Parathyroid adenoma (tissue), 2 donors: ENCODE data around the gene SMOC2.
"Not testable (repeated sequence)": the region's sequence is repeated elsewhere in the genome, so short reads cannot be mapped to it uniquely, and the experiment has no call there.

Source experiments
- H2AFZ ChIP-seq: fragments of 300-600 bp; sonication (generic); one replicate; pipeline ENCODE4 v1.7.0; 2017; ENCODE audit warnings: antibody characterized with exemption, mild to moderate bottlenecking
- H3K27ac ChIP-seq: fragments of 300-600 bp; sonication (generic); one replicate; pipeline ENCODE4 v1.7.0; 2017
- H3K27me3 ChIP-seq: fragments of 300-600 bp; sonication (generic); one replicate; pipeline ENCODE4 v1.7.0; 2017; ENCODE audit warnings: low read length; ENCODE audit not compliant: control insufficient read depth, insufficient read depth
- H3K36me3 ChIP-seq: fragments of 300-600 bp; sonication (generic); one replicate; pipeline ENCODE4 v1.7.0; 2017; ENCODE audit warnings: low read length; ENCODE audit not compliant: control insufficient read depth, insufficient read depth
- H3K4me1 ChIP-seq: fragments of 300-600 bp; sonication (generic); one replicate; pipeline ENCODE4 v1.7.0; 2017; ENCODE audit warnings: control low read depth
- H3K4me2 ChIP-seq: fragments of 300-600 bp; sonication (generic); one replicate; pipeline ENCODE4 v1.7.0; 2017; ENCODE audit warnings: low read length
- H3K4me3 ChIP-seq: fragments of 300-600 bp; sonication (generic); one replicate; pipeline ENCODE4 v1.7.0; 2017; ENCODE audit warnings: low read depth, low read length
- H3K79me2 ChIP-seq: fragments of 300-600 bp; sonication (generic); one replicate; pipeline ENCODE4 v1.7.0; 2017; ENCODE audit warnings: control low read depth
- H3K9ac ChIP-seq: fragments of 300-600 bp; sonication (generic); one replicate; pipeline ENCODE4 v1.7.0; 2017; ENCODE audit warnings: mild to moderate bottlenecking
- H3K9me3 ChIP-seq: fragments of 300-600 bp; sonication (generic); one replicate; pipeline ENCODE4 v1.7.0; 2017; ENCODE audit warnings: low read length; ENCODE audit not compliant: control insufficient read depth
- CTCF ChIP-seq: fragments of 300-600 bp; sonication (generic); IDR thresholded peaks from one replicate; pipeline ENCODE4 v1.7.0; 2017; ENCODE audit warnings: antibody characterized with exemption, mild to moderate bottlenecking
- donor health status: primary hyperparathyroidism.

The SMOC2 gene

GRCh38 chr6:168536665-168537539, 95.9 kb downstream of the SMOC2 start:
- Histone ChIP-seq H2AFZ (no peak overlapping the region), H3K79me2 (no peaks in the 10 kb centered on the region), H3K9me3 (no peaks in the 10 kb centered on the region), H3K4me1 (no peaks in the 10 kb centered on the region), H3K27me3 (no peaks in the 10 kb centered on the region), H3K36me3 (no peaks in the 10 kb centered on the region), H3K4me2 (no peak overlapping the region), H3K4me3 (no peak overlapping the region), H3K27ac (no peak overlapping the region), H3K9ac (no peak overlapping the region)
- no peak for TF ChIP-seq CTCF

DNA sequence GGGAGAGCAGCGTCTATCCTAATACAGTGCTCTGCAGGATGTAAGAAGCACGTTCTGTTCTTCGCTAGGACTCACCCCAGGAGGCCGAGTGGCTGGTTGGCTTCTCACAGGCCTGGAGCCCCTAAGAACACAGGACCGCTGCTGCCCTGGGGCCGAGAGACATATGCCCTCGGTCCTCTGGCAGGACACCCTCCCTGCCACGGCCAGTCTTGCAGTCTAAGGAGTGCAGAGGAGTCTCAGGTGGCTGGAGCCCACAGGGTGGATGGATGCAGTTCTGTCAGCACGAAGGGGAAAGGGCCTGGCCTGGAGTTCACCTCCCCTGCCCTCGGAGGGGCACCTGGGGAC, 96.5 kb downstream of the SMOC2 start:
- no peaks in the 10 kb centered on the region for H3K27me3 ChIP-seq
- no peaks in the 10 kb centered on the region for H3K4me1 ChIP-seq
- no peak overlapping the region for H2AFZ ChIP-seq
- H3K79me2 ChIP-seq, result no peaks in the 10 kb centered on the region
- no peak overlapping the region for H3K4me3 ChIP-seq
- H3K9me3 ChIP-seq, result no peaks in the 10 kb centered on the region
- no peaks in the 10 kb centered on the region for H3K36me3 ChIP-seq
- H3K27ac ChIP-seq, result no peak overlapping the region
- TF ChIP-seq CTCF, result no peak
- no peak overlapping the region for H3K4me2 ChIP-seq
- no peak overlapping the region for H3K9ac ChIP-seq

DNA sequence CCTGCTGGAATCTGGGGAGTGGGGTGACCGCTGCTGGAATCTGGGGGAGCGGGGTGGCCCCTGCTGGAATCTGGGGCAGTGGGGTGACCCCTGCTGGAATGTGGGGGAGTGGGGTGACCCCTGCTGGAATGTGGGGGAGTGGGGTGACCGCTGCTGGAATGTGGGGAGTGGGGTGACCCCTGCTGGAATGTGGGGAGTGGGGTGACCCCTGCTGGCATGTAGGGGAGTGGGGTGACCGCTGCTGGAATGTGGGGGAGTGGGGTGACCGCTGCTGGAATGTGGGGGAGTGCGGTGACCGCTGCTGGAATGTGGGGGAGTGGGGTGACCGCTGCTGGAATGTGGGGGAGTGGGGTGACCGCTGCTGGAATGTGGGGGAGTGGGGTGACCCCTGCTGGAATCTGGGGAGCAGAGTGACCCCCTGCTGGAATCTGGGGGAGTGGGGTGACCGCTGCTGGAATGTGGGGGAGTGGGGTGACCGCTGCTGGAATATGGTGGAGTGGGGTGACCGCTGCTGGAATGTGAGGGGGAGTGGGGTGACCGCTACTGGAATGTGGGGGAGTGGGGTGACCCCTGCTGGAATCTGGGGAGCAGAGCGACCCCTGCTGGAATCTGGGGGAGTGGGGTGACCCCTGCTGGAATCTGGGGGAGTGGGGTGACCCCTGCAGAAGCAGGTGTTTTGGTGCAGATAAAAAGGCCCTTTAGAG, 97.4 kb downstream of the SMOC2 start:
- H3K4me2 ChIP-seq, H3K4me1 ChIP-seq, H3K36me3 ChIP-seq, H3K9me3 ChIP-seq, H3K79me2 ChIP-seq, H3K27ac ChIP-seq, H3K4me3 ChIP-seq, H3K9ac ChIP-seq, H2AFZ ChIP-seq, H3K27me3 ChIP-seq: not testable (repeated sequence)

DNA sequence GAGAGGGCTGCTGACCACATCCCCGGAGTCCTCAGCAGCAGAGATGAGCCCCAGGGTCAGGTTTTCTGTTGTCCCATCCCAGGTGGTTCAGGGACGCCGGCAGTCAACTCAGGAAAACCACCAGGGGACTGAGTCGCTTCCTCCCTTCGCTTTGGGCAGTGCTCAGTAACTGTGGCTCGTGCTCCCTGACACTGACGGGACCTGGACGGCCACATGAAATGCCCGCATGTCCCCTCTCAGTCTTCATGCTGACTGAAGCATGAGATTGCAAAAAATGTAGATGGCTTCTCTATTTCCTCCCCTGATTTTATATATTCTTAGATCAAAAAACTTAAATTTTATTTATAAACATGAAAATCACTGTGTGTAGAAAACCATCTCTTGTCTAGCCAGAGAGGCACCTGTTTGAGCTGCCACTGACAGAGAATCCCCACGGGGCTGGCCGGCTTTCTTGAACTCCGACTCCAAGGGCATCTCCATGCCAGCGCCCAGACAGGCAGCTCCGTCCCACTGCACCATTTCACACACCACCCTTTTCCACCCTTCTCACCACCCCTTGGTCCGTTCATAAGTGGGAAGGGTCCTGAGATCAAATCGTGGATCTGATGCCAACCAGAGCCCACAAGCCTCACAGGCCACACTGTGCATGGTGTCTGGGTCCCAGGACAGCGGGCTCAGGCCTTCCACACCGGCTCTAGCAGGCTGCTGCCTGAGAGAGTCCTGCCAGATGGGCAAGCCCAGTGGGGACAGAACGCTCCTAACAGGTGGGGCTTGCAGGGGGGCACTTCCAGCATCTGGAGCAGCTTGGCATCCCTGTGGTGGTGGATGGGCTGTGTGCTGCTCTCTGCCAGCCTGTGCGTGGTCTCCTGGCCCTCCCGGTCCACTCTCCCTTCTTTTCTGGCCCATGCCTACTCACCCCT, 98.2 kb downstream of the SMOC2 start:
- H3K27ac ChIP-seq, result no peak overlapping the region

More for the DNA sequence above, 98.2 kb downstream of the SMOC2 start:
- H3K9ac ChIP-seq, result no peak overlapping the region
- H3K9me3 ChIP-seq, result no peaks in the 10 kb centered on the region
- H3K36me3 ChIP-seq, result no peaks in the 10 kb centered on the region
- no peaks in the 10 kb centered on the region for H3K4me1 ChIP-seq
- H3K27me3 ChIP-seq, result no peaks in the 10 kb centered on the region
- no peaks in the 10 kb centered on the region for H3K79me2 ChIP-seq
- no peak overlapping the region for H2AFZ ChIP-seq
- no peak overlapping the region for H3K4me2 ChIP-seq
- no peak for TF ChIP-seq CTCF
- H3K4me3 ChIP-seq, result no peak overlapping the region
